ENCODE results near the gene CCDC57.
"Not testable (repeated sequence)": the region's sequence is repeated elsewhere in the genome, so short reads cannot be mapped to it uniquely, and the experiment has no call there.

CCDC57 gene

DNA sequence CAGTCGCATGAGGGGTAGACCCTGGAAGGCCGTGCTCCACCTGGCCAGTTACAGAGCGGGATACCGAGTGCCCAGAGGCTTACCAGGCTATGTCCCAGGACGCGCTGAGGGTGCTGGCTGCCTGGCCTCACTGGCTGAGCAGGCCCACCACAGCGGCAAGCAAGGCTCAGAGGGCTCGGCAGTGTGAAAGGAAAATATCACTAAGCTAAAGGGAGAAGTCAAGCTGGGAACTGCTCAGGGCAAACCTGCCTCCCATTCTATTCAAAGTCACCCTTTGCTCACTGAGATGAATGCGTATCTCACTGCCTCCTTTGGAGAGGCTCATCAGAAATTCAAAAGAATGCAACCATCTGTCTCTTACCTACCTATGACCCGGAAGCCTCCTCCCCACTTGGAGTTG is 37.4 kb downstream of the CCDC57 start:
- no peak for DNase-seq (ENCODE audit: low read depth)

DNA sequence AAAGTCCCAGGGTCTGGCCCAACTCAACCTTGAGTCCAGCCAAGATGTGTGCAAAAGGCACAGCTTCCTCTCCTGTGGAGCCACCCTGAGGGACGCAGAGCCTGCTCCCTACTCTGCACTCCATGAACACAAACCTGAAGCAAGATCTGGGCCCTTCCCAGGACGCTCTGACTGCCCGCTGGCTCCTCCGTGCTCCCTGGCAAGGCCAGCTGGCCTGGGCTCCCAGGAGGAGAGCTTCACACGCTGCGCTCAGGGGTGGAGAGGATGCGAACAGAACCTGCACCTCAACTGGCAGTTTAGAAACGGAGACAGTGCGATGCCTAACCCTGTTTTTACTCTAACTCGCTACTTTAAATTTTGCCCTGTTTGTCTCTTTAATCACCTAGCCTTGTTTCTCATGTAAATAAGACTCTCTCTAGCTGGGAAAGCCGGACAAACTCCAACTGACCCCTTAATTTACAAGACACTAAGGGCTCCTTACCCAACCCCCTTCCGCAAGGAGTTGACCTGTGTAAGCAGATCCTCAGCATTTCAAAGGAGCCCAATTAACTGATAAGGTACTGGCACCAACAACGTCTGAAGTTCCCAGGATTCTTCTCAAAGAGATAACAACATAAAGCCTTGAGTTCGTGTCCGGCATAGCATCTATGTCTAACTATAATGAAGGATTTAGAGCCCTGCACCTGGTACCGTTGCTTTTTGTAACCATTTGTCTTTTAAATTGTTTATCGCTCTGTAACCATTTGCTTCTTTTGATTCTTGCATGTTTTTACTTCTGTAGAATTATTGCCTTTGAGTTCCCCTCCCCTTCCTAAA is 38.4 kb downstream of the CCDC57 start:
- not testable (repeated sequence) for DNase-seq (ENCODE audit: low read depth)

DNA sequence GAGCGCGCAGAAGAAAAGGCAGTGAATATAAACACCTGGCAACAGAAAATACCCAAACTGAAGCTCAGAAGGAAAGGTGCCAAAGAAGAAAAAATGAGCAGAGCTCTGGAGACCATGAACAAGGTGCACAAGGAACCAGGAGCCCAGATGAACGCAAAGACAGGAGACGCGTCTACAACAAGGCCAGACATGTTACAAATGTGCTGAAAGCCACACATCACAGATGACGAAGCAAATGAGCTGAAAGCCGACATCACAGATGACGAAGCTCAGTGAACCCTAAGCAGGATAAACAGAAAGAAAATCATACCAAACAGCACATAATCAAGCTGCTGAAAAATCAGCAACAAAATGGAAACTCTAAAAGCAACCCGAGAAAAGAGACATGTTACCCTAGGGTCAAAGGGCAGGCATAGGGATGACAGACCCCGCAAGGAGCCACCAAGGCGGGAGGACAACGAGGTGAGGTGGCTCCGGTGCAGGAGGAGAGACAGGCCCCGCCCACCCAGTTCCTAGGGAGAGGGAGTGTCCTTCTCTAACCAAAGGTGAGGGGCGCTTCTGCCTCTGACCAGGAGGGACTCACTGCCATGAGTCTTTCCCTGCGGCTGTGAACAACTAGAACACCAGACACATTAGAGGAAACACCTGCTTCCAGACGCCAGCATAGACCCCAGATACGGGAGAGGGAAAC is 39.1 kb downstream of the CCDC57 start:
- no peak for DNase-seq (ENCODE audit: low read depth)

DNA sequence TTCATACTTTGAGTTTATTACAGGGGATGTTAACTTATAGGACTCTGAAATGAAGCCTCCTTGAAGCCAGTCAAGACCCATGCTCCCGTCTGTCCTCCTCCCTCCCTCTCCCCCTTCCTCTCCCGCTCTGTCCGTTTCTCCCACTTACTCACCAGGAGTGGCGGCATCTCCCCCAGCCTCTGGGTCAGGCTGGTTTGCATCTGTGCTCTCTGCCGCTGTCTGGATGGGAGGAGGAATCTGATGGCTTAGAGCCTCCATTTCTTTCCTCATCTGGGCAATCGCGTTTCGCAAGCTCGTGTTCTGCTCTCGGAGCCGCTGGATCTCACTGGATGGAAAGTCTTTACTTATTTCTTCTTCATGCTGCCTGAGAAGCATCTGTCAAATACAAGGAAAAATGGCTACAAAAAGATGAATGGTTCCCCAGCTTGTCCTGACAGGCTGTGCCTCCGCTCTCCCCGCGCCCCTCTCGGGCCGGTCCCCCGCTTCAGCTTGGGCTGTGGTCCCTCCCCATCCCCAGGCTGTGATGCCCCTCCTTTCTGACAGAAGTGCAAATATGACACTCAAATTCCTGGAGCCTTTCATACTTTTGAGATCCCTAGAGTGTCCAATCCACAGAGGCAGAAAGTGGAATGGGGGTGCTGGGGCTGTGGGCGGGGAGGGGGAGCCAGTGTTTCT is 40.0 kb downstream of the CCDC57 start:
- no peak for DNase-seq (ENCODE audit: low read depth)

DNA sequence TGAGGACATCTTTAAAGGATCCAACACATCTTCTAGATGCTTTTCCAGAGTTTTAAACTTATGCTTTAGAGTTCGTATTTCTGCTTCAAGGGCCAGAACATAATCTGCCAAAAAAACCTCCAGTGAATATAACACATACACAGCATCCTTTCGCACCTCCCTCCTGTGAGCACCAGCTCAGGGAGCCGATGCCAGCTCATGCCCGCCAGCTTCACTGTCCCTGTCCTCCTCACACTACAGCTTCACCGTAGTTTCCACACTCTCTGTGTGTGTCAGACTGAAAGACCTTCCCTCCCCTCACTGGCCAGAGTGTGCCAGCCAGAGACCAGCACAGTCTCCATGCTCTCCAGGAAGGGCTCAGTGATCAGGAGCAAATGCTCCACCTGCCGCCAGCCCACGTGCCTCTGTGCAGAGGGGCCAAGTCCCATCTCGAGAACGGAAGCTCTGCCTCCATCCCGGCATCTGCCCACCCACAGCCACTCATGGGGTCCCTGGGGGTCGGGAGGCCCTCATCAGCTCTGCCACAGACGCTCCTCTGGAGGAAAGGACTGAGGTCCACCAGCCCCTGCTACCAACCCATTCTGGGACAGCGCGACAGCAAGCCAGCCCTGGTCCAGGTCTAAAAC is 40.8 kb downstream of the CCDC57 start:
- no peak for DNase-seq (ENCODE audit: low read depth)

DNA sequence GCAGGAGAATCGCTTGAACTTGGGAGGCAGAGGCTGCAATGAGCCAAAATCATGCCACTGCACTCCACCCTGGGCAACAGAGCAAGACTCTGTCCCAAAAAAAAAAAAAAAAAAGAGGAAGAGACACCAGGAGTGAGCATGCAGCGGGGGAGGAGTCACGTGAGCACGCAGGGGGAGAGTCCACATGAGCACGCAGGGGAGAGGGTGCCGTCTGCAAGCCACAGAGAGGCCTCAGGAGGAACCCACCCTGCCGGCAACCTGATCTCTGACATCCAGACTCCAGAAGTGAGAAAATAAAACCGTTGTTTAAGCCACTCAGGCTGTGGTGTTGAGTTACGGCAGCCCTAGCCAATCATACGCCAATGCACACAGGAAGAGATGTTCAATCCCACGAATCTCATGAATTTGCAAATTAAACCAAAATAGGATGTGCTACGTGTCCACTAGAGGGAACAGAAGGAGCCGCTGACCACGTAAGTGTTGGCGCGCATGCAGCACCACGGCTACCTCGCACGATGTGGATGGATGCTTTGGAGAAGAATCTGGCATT is 42.2 kb downstream of the CCDC57 start:
- no peak for DNase-seq (ENCODE audit: low read depth)

DNA sequence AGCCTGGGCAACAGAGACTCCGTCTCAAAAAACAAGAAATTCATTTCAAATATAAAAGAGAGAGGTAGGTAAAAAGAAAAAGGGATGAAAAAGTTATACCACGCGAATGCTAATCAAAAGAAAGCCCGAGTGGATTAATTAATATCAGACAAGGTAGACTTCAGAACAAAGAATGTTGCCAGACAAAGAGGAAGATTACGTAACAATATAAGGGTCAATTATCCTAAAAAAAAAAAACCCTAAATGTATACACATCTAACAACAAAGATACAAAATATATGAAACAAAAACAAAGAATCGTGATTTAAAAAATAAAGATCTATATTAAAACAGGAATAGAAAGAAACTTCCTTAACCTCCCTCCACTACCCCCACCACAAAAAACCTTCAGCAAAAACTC is 44.1 kb downstream of the CCDC57 start:
- DNase-seq (ENCODE audit: low read depth) = no peak

DNA sequence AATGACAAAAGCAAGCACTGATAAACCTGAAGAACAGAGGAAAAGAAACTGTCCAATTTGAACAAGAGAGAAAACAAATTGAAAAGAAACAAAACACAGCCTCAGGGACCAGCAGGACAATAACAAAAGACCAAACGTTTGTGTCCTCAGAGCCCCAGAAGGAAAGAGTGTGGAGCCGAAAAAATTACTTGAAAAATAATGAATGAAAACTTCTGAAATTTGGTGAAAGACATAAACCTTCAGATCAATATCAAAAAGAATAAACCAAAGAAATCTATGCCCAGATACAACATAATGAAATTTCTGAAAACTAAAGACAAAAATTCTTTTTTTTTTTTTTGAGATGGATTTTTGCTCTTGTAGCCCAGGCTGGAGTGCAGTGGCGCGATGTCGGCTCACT is 45.6 kb downstream of the CCDC57 start:
- no peak for DNase-seq (ENCODE audit: low read depth)

DNA sequence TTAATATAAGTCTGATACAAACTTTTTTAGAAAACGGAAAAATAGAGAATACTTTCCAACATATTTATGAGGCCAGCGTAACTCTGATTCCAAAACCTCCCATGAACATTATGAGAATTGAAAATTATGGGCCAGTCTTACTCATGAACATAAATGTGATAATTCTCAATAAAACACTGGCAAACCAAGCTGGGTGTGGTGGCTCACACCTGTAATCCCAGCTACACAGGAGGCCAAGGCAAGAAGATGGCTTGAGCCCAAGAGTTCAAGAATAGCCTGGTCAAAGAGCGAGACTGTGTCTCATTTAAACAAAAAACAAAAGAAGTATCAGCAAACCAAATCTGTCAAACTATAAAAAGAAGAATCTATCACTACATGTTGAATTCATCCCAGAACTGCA is 47.8 kb downstream of the CCDC57 start:
- no peak for DNase-seq (ENCODE audit: low read depth)

DNA sequence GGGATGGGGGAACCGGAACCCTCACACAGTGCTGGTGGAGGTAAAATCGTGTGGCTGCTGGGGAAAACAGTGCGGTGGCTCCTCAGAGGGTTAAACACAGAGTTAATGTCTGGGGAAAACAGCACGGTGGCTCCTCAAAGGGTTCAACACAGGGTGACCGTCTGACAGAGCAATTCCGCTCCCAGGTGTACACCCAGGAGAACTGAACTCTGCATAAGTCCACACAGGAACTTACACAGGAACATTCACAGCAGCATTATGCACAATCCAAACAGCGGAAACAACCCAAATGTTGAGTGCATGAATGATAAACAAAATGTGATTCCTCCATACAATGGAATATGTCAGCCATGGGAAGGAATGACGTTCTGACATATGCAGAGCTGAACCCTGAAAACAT is 51.4 kb downstream of the CCDC57 start:
- DNase-seq (ENCODE audit: low read depth) = no peak

DNA sequence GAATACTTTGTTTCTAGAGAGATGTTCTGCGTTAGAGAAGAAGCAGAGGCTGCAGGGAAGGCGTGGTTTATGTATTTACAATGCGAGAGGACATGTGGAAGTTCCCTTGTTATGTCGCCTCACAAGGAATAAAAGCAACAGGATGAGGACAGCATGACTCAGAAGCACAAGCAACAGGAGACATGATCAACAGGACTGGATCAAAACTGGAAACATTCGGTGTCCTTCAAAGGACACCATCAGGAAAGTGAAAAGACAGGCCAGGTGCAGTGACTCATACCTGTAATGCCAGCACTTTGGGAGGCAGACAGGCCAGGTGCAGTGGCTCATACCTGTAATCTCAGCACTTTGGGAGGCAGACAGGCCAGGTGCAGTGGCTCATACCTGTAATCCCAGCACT is 52.6 kb downstream of the CCDC57 start:
- no peak for DNase-seq (ENCODE audit: low read depth)

DNA sequence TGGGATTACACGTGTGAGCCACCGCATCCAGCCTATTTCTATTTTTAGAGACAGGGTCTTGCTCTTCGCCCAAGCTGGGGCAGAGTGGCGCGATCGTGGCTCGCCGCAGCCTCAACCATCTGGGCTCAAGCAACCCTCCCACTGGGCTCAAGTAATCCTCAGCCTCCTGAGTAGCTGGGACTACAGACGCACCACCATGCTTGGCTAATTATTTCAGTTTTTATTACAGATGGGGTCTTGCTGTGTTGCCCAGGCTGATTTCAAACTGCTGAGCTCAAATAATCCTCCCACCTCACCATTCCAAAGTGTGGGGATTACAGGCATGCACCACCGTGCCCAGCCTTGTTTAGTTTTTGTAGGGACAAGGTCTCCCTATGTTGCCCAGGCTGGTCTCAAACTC is 53.8 kb downstream of the CCDC57 start:
- DNase-seq (ENCODE audit: low read depth) = no peak

DNA sequence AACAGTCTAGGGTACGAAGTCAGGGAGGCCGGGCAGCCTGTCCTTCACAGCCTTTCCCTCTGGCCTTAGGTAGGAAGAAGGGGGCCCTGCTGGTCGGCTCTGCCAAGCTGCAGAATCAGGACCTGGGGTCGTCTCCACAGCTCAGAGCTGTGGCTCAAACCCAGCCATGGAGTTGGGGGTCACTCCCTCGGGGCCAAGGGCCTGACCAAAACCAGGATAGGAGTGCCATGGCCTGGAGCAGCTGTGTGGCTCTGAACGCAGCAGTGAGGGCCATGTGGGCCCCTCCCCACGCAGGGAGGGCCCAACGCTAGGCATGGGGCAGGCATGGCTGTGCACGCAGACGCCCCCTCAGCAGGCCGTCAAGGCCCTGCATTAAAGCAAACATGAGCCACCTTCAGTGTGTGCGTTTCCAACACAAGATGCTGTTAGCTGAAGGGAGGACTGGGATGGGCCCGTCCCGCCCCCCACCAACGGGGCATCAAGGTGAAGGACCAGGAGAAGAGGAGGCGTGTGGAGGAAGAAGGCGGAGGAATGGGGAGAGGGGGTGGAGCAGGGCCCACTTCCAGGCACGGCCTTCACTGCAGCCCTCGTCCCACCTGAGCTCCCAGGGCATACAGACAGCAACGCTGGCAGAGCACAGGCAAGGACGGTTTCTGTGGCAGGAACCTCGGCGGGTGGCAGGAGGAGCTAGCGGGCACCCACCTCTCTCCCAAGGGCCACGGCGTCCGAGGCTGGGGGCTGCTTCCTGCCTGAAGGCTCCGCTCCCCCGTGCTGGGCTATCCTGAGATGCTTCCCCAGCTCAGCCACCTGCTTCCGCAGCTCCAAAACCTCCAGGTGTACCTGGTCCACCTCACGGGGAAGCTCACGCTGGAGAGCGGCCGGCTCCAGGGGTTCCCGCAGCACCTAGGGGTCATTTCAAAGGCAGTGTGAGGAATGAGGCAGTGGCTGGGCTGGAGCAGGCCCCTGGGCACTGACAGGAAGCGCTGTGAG is 55.3 kb downstream of the CCDC57 start:
- DNase-seq (ENCODE audit: low read depth) = no peak

DNA sequence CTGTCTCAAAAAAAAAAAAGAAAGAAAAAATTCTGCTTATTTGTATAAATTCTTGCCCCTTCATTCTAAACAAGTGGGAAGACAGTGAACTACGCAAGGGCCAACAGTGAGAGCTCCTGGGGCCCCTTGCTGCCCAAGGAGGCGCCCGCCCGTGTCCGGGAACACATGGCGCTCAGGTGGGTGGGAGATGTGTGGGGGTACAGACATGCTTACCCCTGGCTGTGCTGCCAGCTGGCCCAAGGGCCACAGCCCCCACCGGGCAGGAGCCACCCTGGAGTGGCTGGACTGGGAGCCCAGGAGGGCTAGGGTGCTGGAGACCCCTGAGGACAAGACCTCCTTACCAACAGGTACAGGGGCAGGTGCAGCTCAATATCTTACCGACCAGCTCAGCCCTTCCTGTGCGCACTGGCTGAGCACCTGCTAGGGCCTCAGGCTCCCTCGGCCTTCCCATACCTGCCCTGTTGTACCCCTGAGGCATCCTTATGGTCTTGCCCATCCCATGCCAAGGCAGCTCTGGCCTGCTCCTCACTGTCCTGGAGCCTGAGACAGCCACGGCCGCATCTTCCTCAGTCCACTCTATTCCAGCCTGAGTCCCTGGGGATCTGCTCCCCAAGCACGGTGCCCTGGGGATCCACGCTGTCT is 56.2 kb downstream of the CCDC57 start:
- no peak for DNase-seq (ENCODE audit: low read depth)

DNA sequence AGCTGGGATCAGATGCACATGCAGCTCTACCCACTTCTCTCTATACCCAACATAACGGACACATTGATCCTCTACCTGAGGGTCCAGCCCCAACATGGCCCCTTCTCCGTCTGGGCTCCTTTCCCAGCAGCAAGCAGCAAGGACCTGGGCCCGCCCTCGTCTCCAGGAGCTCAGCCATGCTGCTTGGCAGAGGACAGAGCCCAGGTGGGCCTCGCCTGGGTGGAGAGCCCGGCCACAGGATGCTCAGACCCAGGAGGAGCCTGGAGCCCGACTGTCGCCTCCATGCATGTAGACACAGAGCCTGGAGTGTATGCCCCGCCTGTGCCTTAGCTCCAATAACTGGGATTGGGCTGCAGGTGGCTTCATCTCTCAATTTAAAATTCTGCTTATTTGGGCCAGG is 57.0 kb downstream of the CCDC57 start:
- DNase-seq (ENCODE audit: low read depth) = no peak

DNA sequence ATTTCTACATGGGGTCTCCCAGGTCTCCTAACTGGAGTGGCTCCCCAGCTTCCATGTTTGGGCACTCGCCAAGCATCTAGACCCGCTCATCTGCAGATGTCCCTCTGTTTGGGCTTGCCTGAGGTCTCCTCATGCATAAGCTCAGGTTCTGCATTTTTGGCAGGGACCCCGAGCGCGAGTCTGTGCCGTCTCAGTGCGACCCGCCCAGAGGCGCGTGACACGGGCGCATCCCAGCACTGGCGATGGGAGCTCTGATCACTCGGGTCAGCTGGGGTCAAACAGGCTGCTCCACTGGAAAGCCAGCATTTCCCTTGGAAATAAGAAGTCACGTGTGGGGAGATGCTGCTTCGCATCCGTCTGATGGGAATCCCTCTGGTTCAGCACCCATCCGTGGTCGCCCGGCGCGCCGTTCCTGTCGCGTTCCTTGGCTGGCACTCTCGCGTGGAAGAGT is 57.7 kb downstream of the CCDC57 start:
- DNase-seq (ENCODE audit: low read depth) = no peak

DNA sequence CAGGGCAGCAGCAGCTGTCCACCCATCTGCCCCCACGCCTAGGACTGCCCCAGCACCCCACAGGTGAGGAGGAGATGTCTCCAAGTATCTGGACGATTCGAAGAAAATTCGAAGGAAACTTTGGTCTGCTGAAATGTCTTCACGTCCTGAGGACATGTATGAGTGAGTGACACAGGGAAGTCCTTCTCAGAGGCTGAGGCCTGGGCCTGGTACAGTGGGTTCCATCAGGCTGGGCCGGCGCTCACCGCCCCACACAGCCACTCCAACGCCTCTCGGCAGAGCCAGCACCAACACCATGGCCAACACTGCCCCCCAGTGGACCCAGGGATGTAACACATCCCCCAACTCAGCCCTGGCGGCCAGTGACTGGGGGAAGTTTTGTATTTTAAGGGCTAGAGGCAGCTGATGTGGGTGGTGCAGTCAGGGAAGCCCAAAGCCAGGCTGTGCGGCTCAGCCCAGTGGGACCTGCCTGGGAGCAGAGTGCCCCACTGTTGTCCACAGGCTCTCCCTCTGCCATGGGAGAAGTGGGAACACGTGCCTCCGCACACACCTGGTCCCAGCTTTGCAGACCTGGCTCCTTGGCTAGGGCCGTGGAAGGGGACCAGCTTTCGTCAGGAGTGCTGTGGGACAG is 58.8 kb downstream of the CCDC57 start:
- peak; percentile 71 for DNase-seq (ENCODE audit: low read depth)

DNA sequence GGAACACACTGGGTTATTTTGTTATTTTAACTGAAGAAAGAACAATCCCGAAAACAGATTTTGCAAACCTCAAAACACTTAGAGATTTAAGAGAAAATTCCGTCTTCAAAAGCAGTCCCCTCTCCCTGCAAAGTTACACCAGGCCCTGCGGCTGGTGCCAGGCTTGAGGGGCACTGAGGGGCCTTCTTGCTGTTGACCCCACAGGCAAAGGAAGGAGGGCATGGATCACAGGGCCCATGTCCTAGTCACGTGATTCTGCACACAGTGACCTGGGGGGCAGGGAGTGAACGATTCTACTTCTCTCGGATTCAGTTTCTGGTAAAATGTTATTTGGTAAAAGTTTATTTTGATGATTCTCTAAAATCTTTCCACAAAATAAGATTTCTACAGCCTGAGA is 59.3 kb downstream of the CCDC57 start:
- DNase-seq (ENCODE audit: low read depth) = no peak

DNA sequence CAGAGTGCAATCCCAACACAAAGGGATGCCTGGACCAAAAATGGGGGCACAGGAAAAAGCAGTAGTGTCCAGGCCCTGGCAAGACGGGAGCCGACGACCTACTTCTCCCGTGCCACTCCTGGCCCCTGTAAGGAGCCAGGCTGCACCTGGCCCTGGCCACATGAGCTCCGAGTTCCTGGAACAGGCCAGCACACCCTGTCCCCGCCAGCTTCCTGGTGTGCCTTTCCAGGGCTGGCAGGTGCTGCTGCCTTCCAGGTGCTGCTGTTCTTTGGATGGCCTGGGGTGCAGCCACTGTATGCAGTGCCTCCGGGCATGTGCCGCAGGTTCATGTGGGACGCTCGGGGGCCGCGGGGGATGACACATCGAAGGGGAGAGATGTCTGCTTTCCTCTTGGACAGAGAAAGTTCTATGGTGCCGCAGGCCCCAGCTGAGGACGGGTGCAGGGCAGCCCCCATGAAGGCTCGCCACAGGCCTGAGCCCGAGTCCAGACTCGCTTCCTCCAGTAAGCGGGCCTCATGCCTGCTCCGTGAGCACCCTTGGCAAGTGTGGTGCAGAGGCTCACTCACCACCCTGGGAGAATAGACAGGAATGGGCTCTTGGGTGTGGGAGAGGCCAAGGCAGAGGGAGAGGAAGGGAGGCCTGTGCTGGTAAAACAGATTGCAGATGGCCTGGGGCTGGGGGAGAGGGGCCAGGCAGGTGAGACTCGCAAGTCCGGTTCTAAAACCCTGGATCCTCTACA is 59.9 kb downstream of the CCDC57 start:
- no peak for DNase-seq (ENCODE audit: low read depth)
